A549 (cell line): Measurements from ENCODE around the gene YOD1. TPM values are rescaled to one million over a fixed set of nuclear protein-coding genes. Genes with fewer than 3 reads are reported as not detected.

Experiments
- ATAC-seq, 2 experiments: fragments of 200-7000 bp in 1 of 2; fragments of >200 bp in 1 of 2; cut with Nextera tagmentation in 1 of 2; cut with Tn5 transposase in 1 of 2; 3 replicates each; pipeline versions ENCODE4 v1.8.0 to v1.9.1; 2018 to 2020; ENCODE audit warnings: mild to moderate bottlenecking in 1 of 2, moderate library complexity in 1 of 2
- CTCF ChIA-PET: fragments of 300-600 bp; sonication (Branson Sonifier 250); formaldehyde crosslinking; extraction: SDS; loops from one replicate; lab custom pipeline; 2021; ENCODE audit warnings: antibody characterized with exemption, inconsistent platforms; lab: Yijun Ruan, JAX
- POLR2A ChIA-PET: fragments of 350-600 bp; formaldehyde crosslinking; extraction: SDS; loops from one replicate; lab custom pipeline; 2021; ENCODE audit warnings: antibody characterized with exemption, inconsistent platforms; lab: Yijun Ruan, JAX
- DNase-seq, 2 experiments: peaks; one replicate each; pipeline versions ENCODE4 v3.0.0 to v3.0.0-alpha.2; 2011 to 2016; ENCODE audit warnings: low read depth in 1 of 2, low spot score in 1 of 2
- FAIRE-seq: peaks from 2 replicates; lab custom pipeline; 2011; peaks lifted over from hg19 to GRCh38; lab: Jason Lieb, UNC
- H3K27ac ChIP-seq, 2 experiments: fragments of >200 bp; sonication (Bioruptor Twin); formaldehyde crosslinking; 3 replicates each; pipeline ENCODE4 v1.5.1; 2016 to 2017
- H3K4me1 ChIP-seq: fragments of >200 bp; sonication (Bioruptor Twin); formaldehyde crosslinking; 3 replicates; pipeline ENCODE4 v1.6.1; 2016
- H3K4me2 ChIP-seq: fragments of >200 bp; sonication (Bioruptor Twin); formaldehyde crosslinking; 3 replicates; pipeline ENCODE4 v1.6.1; 2016
- H3K4me3 ChIP-seq: fragments of >200 bp; sonication (Bioruptor Twin); formaldehyde crosslinking; 3 replicates; pipeline ENCODE4 v1.5.1; 2016
- H3K9me3 ChIP-seq: fragments of >200 bp; sonication (Bioruptor Twin); formaldehyde crosslinking; 3 replicates; pipeline ENCODE4 v1.6.1; 2016
- ATOH8 ChIP-seq: fragments of 250-450 bp; sonication (Bioruptor Pico); IDR thresholded peaks from 2 replicates; pipeline ENCODE4 v1.5.0; 2020; ENCODE audit warnings: low read depth, mild to moderate bottlenecking, moderate library complexity
- BHLHE40 ChIP-seq: IDR thresholded peaks from 2 replicates; pipeline ENCODE4 v1.6.1; 2012; ENCODE audit warnings: low read depth, low read length, inconsistent platforms
- CBX2 ChIP-seq: fragments of 200-600 bp; sonication (generic); IDR thresholded peaks from 2 replicates; pipeline ENCODE4 v1.6.1; 2016; ENCODE audit warnings: low read depth, mild to moderate bottlenecking, borderline replicate concordance
- CHD2 ChIP-seq: fragments of 150-350 bp; IDR thresholded peaks from 2 replicates; pipeline ENCODE4 v1.6.1; 2014; ENCODE audit warnings: low read length; ENCODE audit not compliant: partially characterized antibody
- CTCF ChIP-seq: fragments of >200 bp; sonication (Bioruptor Twin); formaldehyde crosslinking; IDR thresholded peaks from 3 replicates; pipeline ENCODE4 v1.5.1; 2016
- EHF ChIP-seq: fragments of 250-450 bp; sonication (Bioruptor Pico); IDR thresholded peaks from 2 replicates; pipeline ENCODE4 v1.5.0; 2020; ENCODE audit warnings: mild to moderate bottlenecking
- ELK1 ChIP-seq: fragments of 150-350 bp; IDR thresholded peaks from 2 replicates; pipeline ENCODE4 v1.6.1; 2014; ENCODE audit warnings: low read depth, mild to moderate bottlenecking, low read length
- FOSB ChIP-seq: fragments of 250-450 bp; sonication (Bioruptor Pico); IDR thresholded peaks from 2 replicates; pipeline ENCODE4 v1.5.0; 2020; ENCODE audit warnings: mild to moderate bottlenecking, moderate library complexity
- FOSL2 ChIP-seq, 2 experiments: fragments of 450-650 bp in 1 of 2; fragments of >200 bp in 1 of 2; sonication (Bioruptor Twin) in 1 of 2; formaldehyde crosslinking; IDR thresholded peaks; 2 replicates each; pipeline versions ENCODE4 v1.5.0 to v1.6.1; 2016 to 2020; ENCODE audit warnings: mild to moderate bottlenecking in 1 of 2, moderate library complexity in 1 of 2
- HDAC2 ChIP-seq: fragments of 200-600 bp; sonication (generic); IDR thresholded peaks from 2 replicates; pipeline ENCODE4 v1.6.1; 2016
- HMGXB4 ChIP-seq: fragments of 250-450 bp; sonication (Bioruptor Pico); IDR thresholded peaks from 2 replicates; pipeline ENCODE4 v1.5.0; 2021; ENCODE audit warnings: mild to moderate bottlenecking, moderate library complexity, borderline replicate concordance
- MAZ ChIP-seq: fragments of 150-350 bp; IDR thresholded peaks from 2 replicates; pipeline ENCODE4 v1.6.1; 2014; ENCODE audit warnings: antibody characterized with exemption, low read depth, low read length, borderline replicate concordance
- MYC ChIP-seq: IDR thresholded peaks from 2 replicates; pipeline ENCODE4 v1.6.1; 2012; ENCODE audit warnings: mild to moderate bottlenecking, inconsistent platforms, low read length, improper control_type of control experiment, borderline replicate concordance
- NPAS2 ChIP-seq: fragments of 250-450 bp; sonication (Bioruptor Pico); IDR thresholded peaks from 2 replicates; pipeline ENCODE4 v1.8.0; 2022; ENCODE audit warnings: mild to moderate bottlenecking, moderate library complexity, borderline replicate concordance
- PBX3 ChIP-seq: IDR thresholded peaks from 2 replicates; pipeline ENCODE4 v1.6.1; 2012
- RFX5 ChIP-seq: fragments of 450-650 bp; IDR thresholded peaks from 2 replicates; pipeline ENCODE4 v1.7.1; 2014; ENCODE audit warnings: antibody characterized with exemption, mild to moderate bottlenecking, moderate library complexity
- RNF2 ChIP-seq: fragments of 200-600 bp; sonication (generic); IDR thresholded peaks from 2 replicates; pipeline ENCODE4 v1.6.1; 2016; ENCODE audit warnings: low read depth, mild to moderate bottlenecking, antibody characterized with exemption, moderate library complexity, borderline replicate concordance
- SMC3 ChIP-seq: fragments of >200 bp; sonication (Bioruptor Twin); formaldehyde crosslinking; IDR thresholded peaks from 3 replicates; pipeline ENCODE4 v1.6.1; 2018; ENCODE audit warnings: inconsistent platforms
- SREBF2 ChIP-seq: fragments of 450-650 bp; IDR thresholded peaks from 2 replicates; pipeline ENCODE4 v1.6.1; 2014; ENCODE audit warnings: mild to moderate bottlenecking, moderate library complexity
- TP53 ChIP-seq: fragments of 250-450 bp; sonication (Bioruptor Pico); IDR thresholded peaks from 2 replicates; pipeline ENCODE4 v1.5.0; 2021; ENCODE audit warnings: mild to moderate bottlenecking, moderate library complexity
- USF2 ChIP-seq: fragments of 450-650 bp; IDR thresholded peaks from 2 replicates; pipeline ENCODE4 v1.6.1; 2014; ENCODE audit warnings: antibody characterized with exemption
- ZFP36 ChIP-seq: fragments of 450-650 bp; IDR thresholded peaks from 2 replicates; pipeline ENCODE4 v1.6.1; 2014; ENCODE audit warnings: borderline replicate concordance; ENCODE audit not compliant: partially characterized antibody
- WGBS: methylation state at CpG from one replicate; pipeline ENCODE4 v1.1.6; 2017; ENCODE audit errors: missing lambda C conversion rate; 5-methylcytosine and 5-hydroxymethylcytosine counted together
- polyA plus RNA-seq, 4 experiments: library from polyadenylated mRNA; depleted of rRNA in 3 of 4; stranded (reverse); fragments of >200 nt; fragmentation: RNase III in 1 of 4; extraction: RNeasy Plus Mini Kit Qiagen cat#74134 plus additional on column Dnase treatment in 1 of 4; gene quantifications; 2 replicates in 3 of 4; 3 replicates in 1 of 4; pipeline ENCODE4 v1.2.3, GENCODE V29; 2011 to 2017

YOD1 gene
- polyA plus RNA-seq, 2 of the 4 experiments (the other 2 are of a cell fraction) = 7.0 to 10.3 TPM

GRCh38 chr1:207018707-207019106 is 32.3 kb downstream of the YOD1 start:
- no peak overlapping the region for H3K4me2 ChIP-seq
- ChIA-PET CTCF (interaction anchor here (0.7 to 2.3 kb wide), 8 partner anchors 9 to 31 kb away, joined by 3 to 11 read pairs (median 4); partner anchors contain the start of gene C1orf116), POLR2A (no interaction called here)
- DNase-seq (no peak), FAIRE-seq (no peak), ATAC-seq (no peak)
- no peaks in the 10 kb centered on the region for H3K9me3 ChIP-seq
- no peak overlapping the region for H3K4me3 ChIP-seq
- WGBS = 88% methylated on average over 4 of the region's 4 CpGs
- H3K27ac ChIP-seq = peak overlapping the region; percentile 86 to 89; a peak in 4 of 6 replicates
- peaks cover 50% of the 10 kb centered on the region for H3K4me1 ChIP-seq
- no peak for TF ChIP-seq MYC
- TF ChIP-seq CHD2 = no peak
- no peak for TF ChIP-seq EHF (CRISPR knock-in tag)
- no peak for TF ChIP-seq USF2
- no peak for TF ChIP-seq PBX3
- no peak for TF ChIP-seq HMGXB4 (CRISPR knock-in tag)
- TF ChIP-seq FOSL2 (IDR thresholded peaks at IDR 0.05) = no peak
- no peak for TF ChIP-seq FOSL2 (CRISPR knock-in tag; IDR thresholded peaks at IDR 0.05)
- TF ChIP-seq CTCF = no peak

- no peak for DNase-seq
- ATAC-seq = no peak
- CTCF ChIA-PET = interaction anchor here (0.7 to 2.3 kb wide), 7 partner anchors 8 to 1040 kb away, joined by 3 to 11 read pairs (median 4); no protein-coding TSS in a partner anchor
- Histone ChIP-seq H3K4me1 (peaks cover 43% of the 10 kb centered on the region), H3K27ac (peak overlapping the region; percentile 86 to 89; a peak in 3 of 6 replicates), H3K9me3 (no peaks in the 10 kb centered on the region), H3K4me3 (no peak overlapping the region), H3K4me2 (no peak overlapping the region)
- POLR2A ChIA-PET = no interaction called here
- FAIRE-seq = no peak
- no peak for TF ChIP-seq RFX5
- TF ChIP-seq NPAS2 (CRISPR knock-in tag) = no peak
- TF ChIP-seq ZFP36 = no peak
- TF ChIP-seq SMC3 = no peak
- no peak for TF ChIP-seq SREBF2
- no peak for TF ChIP-seq CBX2
- TF ChIP-seq TP53 (CRISPR knock-in tag) = no peak
- TF ChIP-seq ELK1 = no peak
- TF ChIP-seq CTCF = no peak
- no peak for TF ChIP-seq BHLHE40
- TF ChIP-seq MAZ = no peak
- TF ChIP-seq USF2 = no peak
- no peak for TF ChIP-seq RNF2
- no peak for TF ChIP-seq FOSB
- no peak for TF ChIP-seq ATOH8
- no peak for TF ChIP-seq HDAC2
- TF ChIP-seq CHD2 = no peak
- 89% methylated on average over 7 of the region's 7 CpGs for WGBS
Measured at GRCh38 chr1:207017615-207018559, 33.1 kb downstream of the YOD1 start.
